ENCODE results near the gene ZNHIT6.

The ZNHIT6 gene

GRCh38 chr1:85707990-85708828 is at the start of gene ZNHIT6:
ZNHIT6 (minus strand) TSS chr1:85708433; CDS start chr1:85708284, 149 bp downstream.
- H3K9me3 ChIP-seq (ENCODE audit: low read length) = no peaks in the 10 kb centered on the region
- H3K4me1 ChIP-seq (ENCODE audit: insufficient read depth, low read length, severe bottlenecking) = peaks cover 22% of the 10 kb centered on the region
- H2AFZ ChIP-seq (ENCODE audit: low read length) = peak within 1 kb of the TSS; percentile 72
- no peaks in the 10 kb centered on the region for H3K9me2 ChIP-seq (ENCODE audit: low read depth, low read length)
- peaks cover 23% of the 10 kb centered on the region for H3K79me2 ChIP-seq (ENCODE audit: insufficient read depth, low read length)
- H4K20me1 ChIP-seq (ENCODE audit: insufficient read depth, low read length) = no peaks in the 10 kb centered on the region
- H3K27me3 ChIP-seq (ENCODE audit: insufficient read depth, low read length) = no peaks in the 10 kb centered on the region
- peak; percentile 20; the same call in 1 of the 2 replicates for TF ChIP-seq CTCF (IDR thresholded peaks at IDR 0.05; ENCODE audit: low read length)
- TF ChIP-seq EZH2 (IDR thresholded peaks at IDR 0.05; ENCODE audit: borderline replicate concordance, low read length) = no peak
- peak within 1 kb of the TSS; percentile 76 for H3K9ac ChIP-seq (ENCODE audit: low read length)
- H3K27ac ChIP-seq (ENCODE audit: low read depth, low read length, poor library complexity, severe bottlenecking) = peak within 1 kb of the TSS; percentile 53
- peak within 1 kb of the TSS; percentile 90 for H3K4me2 ChIP-seq (ENCODE audit: low read length)
- H3F3A ChIP-seq (ENCODE audit: insufficient read depth, low read length) = no peaks in the 10 kb centered on the region
- H3K4me3 ChIP-seq (ENCODE audit: low read depth, low read length, poor library complexity, severe bottlenecking) = peak within 1 kb of the TSS; percentile 83
- H3K36me3 ChIP-seq (ENCODE audit: insufficient read depth, low read length) = peaks cover 31% of the 10 kb centered on the region

- no peaks in the 10 kb centered on the region for H3K36me3 ChIP-seq (ENCODE audit: insufficient read depth, low read length)
- no peak overlapping the region for H2AFZ ChIP-seq (ENCODE audit: low read length)
- H3K4me3 ChIP-seq (ENCODE audit: low read depth, low read length, poor library complexity, severe bottlenecking) = no peak overlapping the region
- H3K9ac ChIP-seq (ENCODE audit: low read length) = no peak overlapping the region
- no peaks in the 10 kb centered on the region for H3K4me1 ChIP-seq (ENCODE audit: insufficient read depth, low read length, severe bottlenecking)
- no peaks in the 10 kb centered on the region for H3K9me2 ChIP-seq (ENCODE audit: low read depth, low read length)
- H3K27ac ChIP-seq (ENCODE audit: low read depth, low read length, poor library complexity, severe bottlenecking) = no peak overlapping the region
- H3K9me3 ChIP-seq (ENCODE audit: low read length) = no peaks in the 10 kb centered on the region
- TF ChIP-seq CTCF (IDR thresholded peaks at IDR 0.05; ENCODE audit: low read length) (no peak), EZH2 (IDR thresholded peaks at IDR 0.05; ENCODE audit: borderline replicate concordance, low read length) (no peak)
- no peak overlapping the region for H3K4me2 ChIP-seq (ENCODE audit: low read length)
- H4K20me1 ChIP-seq (ENCODE audit: insufficient read depth, low read length) = no peaks in the 10 kb centered on the region
- H3K79me2 ChIP-seq (ENCODE audit: insufficient read depth, low read length) = no peaks in the 10 kb centered on the region
- no peaks in the 10 kb centered on the region for H3F3A ChIP-seq (ENCODE audit: insufficient read depth, low read length)
- no peaks in the 10 kb centered on the region for H3K27me3 ChIP-seq (ENCODE audit: insufficient read depth, low read length)
Measured at GRCh38 chr1:85756864-85757263, 48.6 kb upstream of the ZNHIT6 start.

- no peak overlapping the region for H3K4me2 ChIP-seq (ENCODE audit: low read length)
- H3K36me3 ChIP-seq (ENCODE audit: insufficient read depth, low read length) = no peaks in the 10 kb centered on the region
- H3K4me3 ChIP-seq (ENCODE audit: low read depth, low read length, poor library complexity, severe bottlenecking) = no peak overlapping the region
- no peaks in the 10 kb centered on the region for H4K20me1 ChIP-seq (ENCODE audit: insufficient read depth, low read length)
- no peaks in the 10 kb centered on the region for H3F3A ChIP-seq (ENCODE audit: insufficient read depth, low read length)
- H3K9ac ChIP-seq (ENCODE audit: low read length) = no peak overlapping the region
- H3K9me2 ChIP-seq (ENCODE audit: low read depth, low read length) = no peaks in the 10 kb centered on the region
- no peak overlapping the region for H3K27ac ChIP-seq (ENCODE audit: low read depth, low read length, poor library complexity, severe bottlenecking)
- H2AFZ ChIP-seq (ENCODE audit: low read length) = no peak overlapping the region
- TF ChIP-seq CTCF (IDR thresholded peaks at IDR 0.05; ENCODE audit: low read length) = no peak
- TF ChIP-seq EZH2 (IDR thresholded peaks at IDR 0.05; ENCODE audit: borderline replicate concordance, low read length) = no peak
- H3K79me2 ChIP-seq (ENCODE audit: insufficient read depth, low read length) = no peaks in the 10 kb centered on the region
- H3K27me3 ChIP-seq (ENCODE audit: insufficient read depth, low read length) = no peaks in the 10 kb centered on the region
- no peaks in the 10 kb centered on the region for H3K9me3 ChIP-seq (ENCODE audit: low read length)
- no peaks in the 10 kb centered on the region for H3K4me1 ChIP-seq (ENCODE audit: insufficient read depth, low read length, severe bottlenecking)
Measured at GRCh38 chr1:85748120-85748519, 39.9 kb upstream of the ZNHIT6 start.

Measured in OCI-LY1 (cell line).